GM23248 (cell line): Measurements from ENCODE around the gene CEACAM6. TPM values are rescaled to one million over a fixed set of nuclear protein-coding genes. Genes with fewer than 3 reads are reported as not detected.
"Not testable (repeated sequence)": the region's sequence is repeated elsewhere in the genome, so short reads cannot be mapped to it uniquely, and the experiment has no call there.

Source experiments
- DNase-seq: peaks from one replicate; pipeline ENCODE4 v3.0.0-alpha.2; 2015
- H2AFZ ChIP-seq: fragments of 200-600 bp; sonication (generic); 2 replicates; pipeline ENCODE4 v1.6.1; 2016; ENCODE audit warnings: antibody characterized with exemption
- H3F3A ChIP-seq: fragments of 200-600 bp; sonication (generic); 2 replicates; pipeline ENCODE4 v1.6.1; 2016; ENCODE audit warnings: mild to moderate bottlenecking, antibody characterized with exemption, mixed run types; ENCODE audit not compliant: insufficient read depth
- H3K27ac ChIP-seq: fragments of 200-600 bp; sonication (generic); 2 replicates; pipeline ENCODE4 v1.5.1; 2016; ENCODE audit warnings: mild to moderate bottlenecking
- H3K27me3 ChIP-seq: fragments of 200-600 bp; sonication (generic); replicated peaks from 2 replicates; pipeline ENCODE4 v1.6.1; 2016; ENCODE audit warnings: mild to moderate bottlenecking; ENCODE audit not compliant: insufficient read depth
- H3K36me3 ChIP-seq: fragments of 200-600 bp; sonication (generic); 2 replicates; pipeline ENCODE4 v1.6.1; 2016; ENCODE audit warnings: low read depth, mild to moderate bottlenecking
- H3K4me1 ChIP-seq: fragments of 200-600 bp; sonication (generic); 2 replicates; pipeline ENCODE4 v1.6.1; 2016; ENCODE audit warnings: mild to moderate bottlenecking; ENCODE audit not compliant: insufficient read depth
- H3K4me2 ChIP-seq: fragments of 200-600 bp; sonication (generic); one replicate; pipeline ENCODE4 v1.6.1; 2016; ENCODE audit warnings: mild to moderate bottlenecking; ENCODE audit not compliant: unreplicated experiment
- H3K4me3 ChIP-seq: fragments of 200-600 bp; sonication (generic); 2 replicates; pipeline ENCODE4 v1.5.1; 2016; ENCODE audit warnings: mild to moderate bottlenecking
- H3K79me2 ChIP-seq: fragments of 200-600 bp; sonication (generic); 2 replicates; pipeline ENCODE4 v1.6.1; 2016; ENCODE audit warnings: mild to moderate bottlenecking; ENCODE audit not compliant: insufficient read depth
- H3K9ac ChIP-seq: fragments of 200-600 bp; sonication (generic); 2 replicates; pipeline ENCODE4 v1.6.1; 2016; ENCODE audit warnings: mild to moderate bottlenecking
- H3K9me2 ChIP-seq: fragments of 200-600 bp; sonication (generic); 2 replicates; pipeline ENCODE4 v1.6.1; 2016; ENCODE audit warnings: mixed run types, mild to moderate bottlenecking, moderate library complexity; ENCODE audit not compliant: insufficient read depth
- H3K9me3 ChIP-seq: fragments of 200-600 bp; sonication (generic); one replicate; pipeline ENCODE4 v1.6.1; 2017; ENCODE audit warnings: low read depth
- H4K20me1 ChIP-seq: fragments of 200-600 bp; sonication (generic); 2 replicates; pipeline ENCODE4 v1.6.0; 2016; ENCODE audit not compliant: insufficient read depth
- EZH2 ChIP-seq: fragments of 200-600 bp; sonication (generic); IDR thresholded peaks from 2 replicates; pipeline ENCODE4 v1.6.1; 2018; ENCODE audit warnings: antibody characterized with exemption, mild to moderate bottlenecking; ENCODE audit not compliant: insufficient read depth, poor library complexity, severe bottlenecking
- EZH2phosphoT487 ChIP-seq: fragments of 200-600 bp; sonication (generic); IDR thresholded peaks from 2 replicates; pipeline ENCODE4 v1.6.1; 2018; ENCODE audit warnings: antibody characterized with exemption, moderate library complexity, mild to moderate bottlenecking, low read depth; ENCODE audit not compliant: insufficient read depth
- WGBS, 2 experiments: methylation state at CpG; one replicate each; pipeline ENCODE4 v1.1.6; 2015 to 2017; ENCODE audit warnings: low lambda C conversion rate in 2 of 2, low coverage in 1 of 2; ENCODE audit errors: missing lambda C conversion rate in 2 of 2; 5-methylcytosine and 5-hydroxymethylcytosine counted together
- in situ Hi-C: fragments of 300-500 bp; cut with MboI; formaldehyde crosslinking; loops from 2 replicates; pipeline ENCODE4 v1.15.0; 2020
- polyA plus RNA-seq: library from polyadenylated mRNA; unstranded; fragments of >200 nt; fragmentation: Nextera tagmentation; extraction: Ambion mirVana; gene quantifications from 2 replicates; pipeline ENCODE4 v1.2.1, GENCODE V29; 2016
- total RNA-seq: library from RNA; depleted of rRNA; stranded (reverse); fragments of >200 nt; shearing (Covaris generic); gene quantifications from 2 replicates; pipeline ENCODE4 v1.2.3, GENCODE V29; 2014

The CEACAM6 gene
- total and polyA plus RNA-seq, 2 experiments from 2014 or later = not detected

DNA sequence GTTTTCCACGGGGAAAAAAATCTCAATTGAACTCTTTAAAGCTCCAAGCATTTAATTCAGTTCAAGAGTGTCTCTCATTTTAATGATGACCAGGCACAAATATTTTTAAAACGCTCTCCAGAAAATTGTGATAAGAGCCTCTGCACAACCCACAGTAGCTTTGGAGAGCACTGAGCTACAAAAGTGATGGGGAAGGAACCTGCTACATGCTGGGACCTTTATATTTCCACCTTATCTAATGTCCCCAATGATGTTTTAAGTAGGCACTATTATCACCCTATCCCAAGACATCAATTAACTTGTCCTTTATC is 14.1 kb upstream of the CEACAM6 start:
- Histone ChIP-seq H3K9me3 (no peaks in the 10 kb centered on the region), H3K9me2 (no peaks in the 10 kb centered on the region), H2AFZ (no peak overlapping the region), H3K36me3 (no peaks in the 10 kb centered on the region), H3K4me1 (no peaks in the 10 kb centered on the region), H4K20me1 (no peaks in the 10 kb centered on the region), H3K4me2 (no peak overlapping the region), H3K79me2 (no peaks in the 10 kb centered on the region), H3K27me3 (peaks cover 32% of the 10 kb centered on the region), H3F3A (no peaks in the 10 kb centered on the region), H3K4me3 (no peak overlapping the region), H3K27ac (no peak overlapping the region), H3K9ac (no peak overlapping the region)
- in situ Hi-C loops = no loop called here
- 16 to 24% methylated on average over 2 of the region's 2 CpGs for WGBS, 2 experiments
- no peak for DNase-seq
- TF ChIP-seq EZH2phosphoT487 (no peak), EZH2 (no peak)

- Histone ChIP-seq H3K36me3 (no peaks in the 10 kb centered on the region), H3K9ac (no peak overlapping the region), H3K4me2 (no peak overlapping the region), H3K9me2 (no peaks in the 10 kb centered on the region), H3K79me2 (no peaks in the 10 kb centered on the region), H3K4me1 (no peaks in the 10 kb centered on the region), H4K20me1 (no peaks in the 10 kb centered on the region), H3F3A (no peaks in the 10 kb centered on the region), H2AFZ (no peak overlapping the region), H3K27ac (no peak overlapping the region), H3K9me3 (no peaks in the 10 kb centered on the region), H3K4me3 (no peak overlapping the region), H3K27me3 (peaks cover 49% of the 10 kb centered on the region)
- in situ Hi-C loops = no loop called here
- TF ChIP-seq EZH2 (no peak), EZH2phosphoT487 (no peak)
- WGBS, 2 experiments = 19 to 21% methylated on average over 4 of the region's 4 CpGs
- DNase-seq = no peak
These were observed 10.5 kb upstream of the CEACAM6 start for GRCh38 chr19:41744850-41745249.

- no peaks in the 10 kb centered on the region for H4K20me1 ChIP-seq
- no peak overlapping the region for H2AFZ ChIP-seq
- H3F3A ChIP-seq = no peaks in the 10 kb centered on the region
- no peaks in the 10 kb centered on the region for H3K9me3 ChIP-seq
- DNase-seq = no peak
- no peak overlapping the region for H3K4me3 ChIP-seq
- TF ChIP-seq EZH2phosphoT487 (no peak), EZH2 (no peak)
- no peak overlapping the region for H3K9ac ChIP-seq
- H3K4me2 ChIP-seq = no peak overlapping the region
- in situ Hi-C loops = no loop called here
- H3K27ac ChIP-seq = no peak overlapping the region
- no peaks in the 10 kb centered on the region for H3K9me2 ChIP-seq
- H3K4me1 ChIP-seq = no peaks in the 10 kb centered on the region
- H3K27me3 ChIP-seq = peaks cover 52% of the 10 kb centered on the region
- H3K36me3 ChIP-seq = no peaks in the 10 kb centered on the region
- WGBS, 2 experiments = 60 to 62% methylated on average over 5 of the region's 5 CpGs
- no peaks in the 10 kb centered on the region for H3K79me2 ChIP-seq
These were observed 9.6 kb upstream of the CEACAM6 start for GRCh38 chr19:41745756-41746155.

DNA sequence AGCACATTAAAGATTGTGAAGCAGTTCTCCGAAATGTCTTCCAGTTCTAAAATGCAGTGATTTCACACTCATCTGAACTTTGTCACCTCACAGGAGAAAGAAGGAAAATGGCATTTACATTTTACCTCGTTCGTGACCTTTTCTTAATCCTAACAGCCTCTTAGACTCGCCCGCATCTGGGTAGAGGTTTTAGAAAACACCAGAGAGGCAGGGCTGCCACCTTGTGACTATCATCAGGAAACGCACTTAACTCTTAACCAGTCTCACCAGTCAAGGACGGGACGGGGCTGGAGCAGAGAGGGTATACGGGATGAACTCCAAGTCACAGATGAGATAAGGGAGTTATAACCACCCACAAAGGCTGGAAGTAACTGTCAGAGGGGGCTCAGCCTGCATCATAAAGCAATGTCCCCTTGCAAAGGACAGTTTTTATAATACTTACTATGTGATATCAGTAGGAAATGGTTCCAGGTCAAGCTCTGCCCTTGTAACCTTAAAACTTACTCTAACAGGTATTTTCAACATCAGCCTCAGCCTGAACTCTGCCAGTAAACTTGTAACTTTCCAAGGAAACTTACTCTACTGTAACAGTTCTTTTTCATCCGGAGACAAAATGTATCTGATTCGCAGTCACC is 8.6 kb upstream of the CEACAM6 start:
- H3K4me3 ChIP-seq = no peak overlapping the region
- H3K27ac ChIP-seq = no peak overlapping the region
- no peaks in the 10 kb centered on the region for H3K9me2 ChIP-seq
- H3K9ac ChIP-seq = no peak overlapping the region
- no peak for TF ChIP-seq EZH2phosphoT487
- no peak for TF ChIP-seq EZH2
- H3K36me3 ChIP-seq = no peaks in the 10 kb centered on the region
- WGBS, 2 experiments = 21 to 22% methylated on average over 11 of the region's 11 CpGs
- no peaks in the 10 kb centered on the region for H3F3A ChIP-seq
- H3K27me3 ChIP-seq = peaks cover 60% of the 10 kb centered on the region
- no peak overlapping the region for H2AFZ ChIP-seq
- H3K79me2 ChIP-seq = no peaks in the 10 kb centered on the region
- H3K4me1 ChIP-seq = no peaks in the 10 kb centered on the region
- H3K9me3 ChIP-seq = no peaks in the 10 kb centered on the region
- no peak overlapping the region for H3K4me2 ChIP-seq
- DNase-seq = peak; percentile 74
- no peaks in the 10 kb centered on the region for H4K20me1 ChIP-seq
- in situ Hi-C loops = no loop called here

DNA sequence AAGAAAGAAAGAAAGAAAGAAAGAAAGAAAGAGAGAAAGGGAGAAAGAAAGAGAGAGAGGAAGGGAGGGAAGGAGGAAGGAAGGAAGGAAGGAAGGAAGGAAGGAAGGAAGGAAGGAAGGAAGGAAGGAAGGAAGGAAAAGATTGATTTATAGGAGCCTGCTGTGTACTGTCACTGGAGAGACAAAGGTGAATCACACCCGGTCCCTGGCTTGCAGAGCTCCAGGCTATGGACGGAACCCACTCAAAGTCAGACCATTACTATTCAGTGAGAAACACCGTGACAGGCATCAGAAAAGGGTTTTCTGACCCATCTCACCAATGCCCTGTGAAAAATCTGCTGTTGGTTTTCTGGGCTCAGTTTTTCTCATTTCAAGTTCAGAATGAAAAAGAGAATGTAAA is 7.3 kb upstream of the CEACAM6 start:
- H3K27me3 ChIP-seq = peaks cover 55% of the 10 kb centered on the region

GRCh38 chr19:41750248-41751134 is 4.8 kb upstream of the CEACAM6 start:
- in situ Hi-C loops, H3K9me3 ChIP-seq, H3K36me3 ChIP-seq, H3F3A ChIP-seq, H3K4me1 ChIP-seq, H3K9me2 ChIP-seq, H2AFZ ChIP-seq, H3K4me3 ChIP-seq, DNase-seq, H3K4me2 ChIP-seq, H3K27ac ChIP-seq, H4K20me1 ChIP-seq, H3K9ac ChIP-seq, H3K79me2 ChIP-seq: not testable (repeated sequence)
- H3K27me3 ChIP-seq = peaks cover 38% of the 10 kb centered on the region
- 13 to 18% methylated on average over 8 to 10 of the region's 10 CpGs for WGBS, 2 experiments

More for the DNA sequence above, 7.3 kb upstream of the CEACAM6 start:
- H3K27ac ChIP-seq = no peak overlapping the region
- H3K9me2 ChIP-seq = no peaks in the 10 kb centered on the region
- H3F3A ChIP-seq = no peaks in the 10 kb centered on the region
- no peaks in the 10 kb centered on the region for H3K9me3 ChIP-seq
- no peaks in the 10 kb centered on the region for H3K36me3 ChIP-seq
- H2AFZ ChIP-seq = no peak overlapping the region
- H3K4me2 ChIP-seq = no peak overlapping the region
- TF ChIP-seq EZH2phosphoT487 (no peak), EZH2 (no peak)
- in situ Hi-C loops = no loop called here
- H3K4me1 ChIP-seq = no peaks in the 10 kb centered on the region
- WGBS, 2 experiments = 21 to 22% methylated on average over 3 of the region's 3 CpGs
- no peak overlapping the region for H3K4me3 ChIP-seq
- no peaks in the 10 kb centered on the region for H3K79me2 ChIP-seq
- H3K9ac ChIP-seq = no peak overlapping the region
- DNase-seq = no peak
- no peaks in the 10 kb centered on the region for H4K20me1 ChIP-seq
